Suprapubic skin (tissue), 3 donors: ENCODE measurements around the gene BNC2.

Experiments
- EP300 ChIP-seq: sonication (generic); formaldehyde crosslinking; IDR thresholded peaks from one replicate; pipeline ENCODE4 v1.6.1; 2017; ENCODE audit warnings: antibody characterized with exemption
- TF ChIP-seq, protein P1 (sequence below), 2 donors: fragments of 200-600 bp in 1 of 2; fragments of 450-650 bp in 1 of 2; sonication (generic) in 1 of 2; IDR thresholded peaks; one replicate each; pipeline ENCODE4 v1.5.1; 2016 to 2019; ENCODE audit warnings: antibody characterized with exemption in 2 of 2, mild to moderate bottlenecking in 1 of 2, moderate library complexity in 1 of 2

- TF ChIP-seq, protein P1, sequence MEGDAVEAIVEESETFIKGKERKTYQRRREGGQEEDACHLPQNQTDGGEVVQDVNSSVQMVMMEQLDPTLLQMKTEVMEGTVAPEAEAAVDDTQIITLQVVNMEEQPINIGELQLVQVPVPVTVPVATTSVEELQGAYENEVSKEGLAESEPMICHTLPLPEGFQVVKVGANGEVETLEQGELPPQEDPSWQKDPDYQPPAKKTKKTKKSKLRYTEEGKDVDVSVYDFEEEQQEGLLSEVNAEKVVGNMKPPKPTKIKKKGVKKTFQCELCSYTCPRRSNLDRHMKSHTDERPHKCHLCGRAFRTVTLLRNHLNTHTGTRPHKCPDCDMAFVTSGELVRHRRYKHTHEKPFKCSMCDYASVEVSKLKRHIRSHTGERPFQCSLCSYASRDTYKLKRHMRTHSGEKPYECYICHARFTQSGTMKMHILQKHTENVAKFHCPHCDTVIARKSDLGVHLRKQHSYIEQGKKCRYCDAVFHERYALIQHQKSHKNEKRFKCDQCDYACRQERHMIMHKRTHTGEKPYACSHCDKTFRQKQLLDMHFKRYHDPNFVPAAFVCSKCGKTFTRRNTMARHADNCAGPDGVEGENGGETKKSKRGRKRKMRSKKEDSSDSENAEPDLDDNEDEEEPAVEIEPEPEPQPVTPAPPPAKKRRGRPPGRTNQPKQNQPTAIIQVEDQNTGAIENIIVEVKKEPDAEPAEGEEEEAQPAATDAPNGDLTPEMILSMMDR (IDR thresholded peaks at IDR 0.05): no peak
- TF ChIP-seq EP300: no peak
These were observed 384.7 kb downstream of the BNC2 start for GRCh38 chr9:16485575-16486321.
